Measurements from ENCODE around the gene SLC22A23.

GRCh38 chr6:3271756-3272155, 185.1 kb downstream of the SLC22A23 start:
- TF ChIP-seq SUZ12 (IDR thresholded peaks at IDR 0.05; ENCODE audit: extremely low read depth, insufficient read depth, insufficient read length) = no peak
- TF ChIP-seq YY1 (IDR thresholded peaks at IDR 0.05; ENCODE audit: insufficient read depth, insufficient read length) = no peak
